Body of pancreas (tissue), 4 donors: ENCODE results near the gene PIH1D1. TPM values are rescaled to one million over a fixed set of nuclear protein-coding genes. Genes with fewer than 3 reads are reported as not detected.
A peak's percentile ranks its signal among the peaks of the same experiment; 100 is the strongest.

Experiments used
- ATAC-seq: fragments of 150-250 bp; one replicate; pipeline ENCODE4 v1.9.1; 2016
- DNase-seq, 4 donors: peaks; one replicate each; pipeline ENCODE4 v3.0.0-alpha.2; 2019
- H3K27ac ChIP-seq, 4 donors: fragments of 200-600 bp; sonication (generic); 1 replicate in 3 of 4; 2 replicates in 1 of 4; pipeline versions ENCODE4 v1.5.1 to v1.6.1; 2016 to 2019; ENCODE audit warnings: mild to moderate bottlenecking in 1 of 4, mixed read lengths in 1 of 4, moderate library complexity in 1 of 4
- H3K27me3 ChIP-seq, 2 donors: fragments of 200-600 bp; sonication (generic); one replicate each; pipeline ENCODE4 v1.6.0; 2016; ENCODE audit warnings: mild to moderate bottlenecking in 1 of 2
- H3K36me3 ChIP-seq, 2 donors: fragments of 200-600 bp; sonication (generic); replicated peaks in 1 of 2; 2 replicates each; pipeline ENCODE4 v1.5.1; 2016; ENCODE audit warnings: low read depth in 2 of 2; ENCODE audit not compliant: insufficient read depth in 1 of 2
- H3K4me1 ChIP-seq: fragments of 200-600 bp; sonication (generic); one replicate; pipeline ENCODE4 v1.6.0; 2016
- H3K4me3 ChIP-seq, 2 donors: fragments of 200-600 bp; sonication (generic); 1 replicate in 1 of 2; 2 replicates in 1 of 2; pipeline ENCODE4 v1.5.1; 2016 to 2019
- H3K9me3 ChIP-seq, 3 donors: fragments of 200-600 bp; sonication (generic); 1 replicate in 2 of 3; 2 replicates in 1 of 3; pipeline ENCODE4 v1.5.1; 2016
- CTCF ChIP-seq, 7 experiments: fragments of 450-650 bp in 4 of 7; fragments of 200-600 bp in 3 of 7; sonication (generic) in 3 of 7; IDR thresholded peaks; one replicate each; pipeline ENCODE4 v1.5.1; 2016 to 2019; ENCODE audit warnings: antibody characterized with exemption in 7 of 7
- POLR2A ChIP-seq, 3 donors: fragments of 450-650 bp; IDR thresholded peaks; one replicate each; pipeline ENCODE4 v1.6.1; 2016; ENCODE audit warnings: antibody characterized with exemption in 3 of 3, mild to moderate bottlenecking in 2 of 3
- WGBS, 2 donors: methylation state at CpG; one replicate each; pipeline ENCODE4 v1.1.5; 2017; 5-methylcytosine and 5-hydroxymethylcytosine counted together
- intact Hi-C: fragments of 100-400 bp; cut with DNase I; formaldehyde crosslinking; loops from one replicate; pipeline ENCODE4 v1.15.1; 2023
- total RNA-seq, 2 donors: library from RNA; depleted of rRNA; stranded (reverse); fragments of >200 nt; gene quantifications; one replicate each; pipeline ENCODE4 v1.1.0, GENCODE V29; 2016

Gene PIH1D1
- total RNA-seq, 2 donors from 2014 or later, result 57.0 to 63.3 TPM

- Histone ChIP-seq H3K4me1 (peaks cover 18% of the 10 kb centered on the region), H3K27me3 (no peaks in the 10 kb centered on the region), H3K36me3 (no peaks in the 10 kb centered on the region), H3K9me3 (no peaks in the 10 kb centered on the region), H3K4me3 (no peak overlapping the region), H3K27ac (peak overlapping the region in 1 of 4 donors; percentile 36)
- ATAC-seq (no peak), DNase-seq (no peak)
- intact Hi-C loops, result no loop called here
- 82 to 83% methylated on average over 5 of the region's 5 CpGs for WGBS, 2 donors
- TF ChIP-seq CTCF (IDR thresholded peaks at IDR 0.05) (no peak), POLR2A (IDR thresholded peaks at IDR 0.05) (no peak)
Observed at GRCh38 chr19:49456326-49456725, 4.7 kb upstream of the PIH1D1 start.

- 68 to 74% methylated on average over 5 of the region's 5 CpGs for WGBS, 2 donors
- Histone ChIP-seq H3K9me3 (no peaks in the 10 kb centered on the region), H3K4me3 (no peak overlapping the region), H3K27ac (no peak overlapping the region), H3K4me1 (peaks cover 19% of the 10 kb centered on the region), H3K27me3 (no peaks in the 10 kb centered on the region), H3K36me3 (no peaks in the 10 kb centered on the region)
- no peak for DNase-seq
- no peak for TF ChIP-seq POLR2A (IDR thresholded peaks at IDR 0.05)
- ATAC-seq, result no peak
- intact Hi-C loops, result no loop called here
Observed at GRCh38 chr19:49455773-49456172, 4.2 kb upstream of the PIH1D1 start.

GRCh38 chr19:49453757-49454240 is 2.2 kb upstream of the PIH1D1 start:
- Histone ChIP-seq H3K27ac (peak overlapping the region; percentile 88 to 97 (median 94)), H3K36me3 (no peaks in the 10 kb centered on the region), H3K27me3 (no peaks in the 10 kb centered on the region), H3K9me3 (no peaks in the 10 kb centered on the region), H3K4me1 (peaks cover 29% of the 10 kb centered on the region), H3K4me3 (peak overlapping the region; percentile 31 to 40)
- TF ChIP-seq CTCF (IDR thresholded peaks at IDR 0.05), result peak in 1 of 7 experiments; percentile 7
- TF ChIP-seq POLR2A (IDR thresholded peaks at IDR 0.05), result no peak
- ATAC-seq (no peak), DNase-seq (no peak)
- intact Hi-C loops, result no loop called here
- WGBS, 2 donors, result 36 to 42% methylated on average over 10 of the region's 10 CpGs

- Histone ChIP-seq H3K27me3 (no peaks in the 10 kb centered on the region), H3K27ac (peak within 1 kb of the TSS; percentile 88 to 97 (median 94)), H3K4me1 (peaks cover 29% of the 10 kb centered on the region), H3K4me3 (peak within 1 kb of the TSS; percentile 31 to 40), H3K9me3 (no peaks in the 10 kb centered on the region), H3K36me3 (no peaks in the 10 kb centered on the region)
- WGBS, 2 donors, result 0 to 2% methylated on average over 6 to 66 of the region's 66 CpGs
- DNase-seq (peak; percentile 98 to 99 (median 98)), ATAC-seq (peak; percentile 88)
- intact Hi-C loops, result no loop called here
- TF ChIP-seq CTCF (IDR thresholded peaks at IDR 0.05) (no peak), POLR2A (IDR thresholded peaks at IDR 0.05) (peak; percentile 73 to 92 (median 91))
Observed at GRCh38 chr19:49453013-49453756, 1.6 kb upstream of the PIH1D1 start, which contains the start of gene ALDH16A1. Gene ALDH16A1, plus strand, starts transcription at chr19:49453225. Its CDS starts 107 bp downstream, at chr19:49453332.

GRCh38 chr19:49450405-49450804 is 1.2 kb downstream of the PIH1D1 start:
- Histone ChIP-seq H3K4me1 (peaks cover 29% of the 10 kb centered on the region), H3K4me3 (no peak overlapping the region), H3K27me3 (no peaks in the 10 kb centered on the region), H3K9me3 (no peaks in the 10 kb centered on the region), H3K36me3 (no peaks in the 10 kb centered on the region), H3K27ac (no peak overlapping the region)
- no peak for DNase-seq
- intact Hi-C loops, result no loop called here
- WGBS, 2 donors, result 82 to 83% methylated on average over 7 of the region's 7 CpGs
- TF ChIP-seq CTCF (IDR thresholded peaks at IDR 0.05) (no peak), POLR2A (IDR thresholded peaks at IDR 0.05) (no peak)
- ATAC-seq, result no peak
